PC-3 (cell line): ENCODE measurements around the gene UGT2B11. TPM values are rescaled to one million over a fixed set of nuclear protein-coding genes. Genes with fewer than 3 reads are reported as not detected.
A peak's percentile ranks its signal among the peaks of the same experiment; 100 is the strongest.
"Not testable (repeated sequence)": the region's sequence is repeated elsewhere in the genome, so short reads cannot be mapped to it uniquely, and the experiment has no call there.

Experiments used
- ATAC-seq: fragments of 200-7000 bp; cut with Tn5 transposase; 2 replicates; pipeline ENCODE4 v1.9.1; 2020; ENCODE audit warnings: mild to moderate bottlenecking, moderate library complexity
- BruUV-seq: library from RNA; stranded (reverse); fragments of 400-500 nt; replicated peaks from 2 replicates; lab custom pipeline; 2021; lab: Mats Ljungman, UMichigan
- CTCF ChIA-PET: fragments of 300-600 bp; sonication (Branson Sonifier 250); formaldehyde crosslinking; loops from one replicate; lab custom pipeline; 2022; ENCODE audit warnings: antibody characterized with exemption; lab: Charles Lee
- POLR2A ChIA-PET: fragments of 300-600 bp; sonication (Branson Sonifier 250); formaldehyde crosslinking; loops from one replicate; lab custom pipeline; 2022; ENCODE audit warnings: antibody characterized with exemption; ENCODE audit not compliant: unreplicated experiment; lab: Charles Lee
- DNase-seq: peaks from one replicate; pipeline ENCODE4 v3.0.0-alpha.2; 2015
- H2AFZ ChIP-seq: fragments of 300-600 bp; sonication (generic); 2 replicates; pipeline ENCODE4 v1.6.0; 2016; ENCODE audit warnings: antibody characterized with exemption, low read length
- H3F3A ChIP-seq: fragments of 300-600 bp; sonication (generic); one replicate; pipeline ENCODE4 v1.6.0; 2017; ENCODE audit warnings: antibody characterized with exemption, low read length, control low read depth, mild to moderate bottlenecking; ENCODE audit not compliant: unreplicated experiment
- H3K27ac ChIP-seq: fragments of 300-600 bp; sonication (generic); 2 replicates; pipeline ENCODE4 v1.5.1; 2016; ENCODE audit warnings: mild to moderate bottlenecking, low read length
- H3K27me3 ChIP-seq: fragments of 300-600 bp; sonication (generic); 2 replicates; pipeline ENCODE4 v1.6.1; 2016; ENCODE audit warnings: low read length, mixed read lengths
- H3K36me3 ChIP-seq: fragments of 300-600 bp; sonication (generic); 2 replicates; pipeline ENCODE4 v1.6.1; 2016; ENCODE audit warnings: low read depth, mixed run types, low read length, mixed read lengths
- H3K4me1 ChIP-seq: fragments of 300-600 bp; sonication (generic); 2 replicates; pipeline ENCODE4 v1.5.1; 2016; ENCODE audit warnings: low read length; ENCODE audit not compliant: insufficient read depth
- H3K4me2 ChIP-seq: fragments of 300-600 bp; sonication (generic); 2 replicates; pipeline ENCODE4 v1.6.0; 2016; ENCODE audit warnings: low read length
- H3K4me3 ChIP-seq: fragments of 300-600 bp; sonication (generic); 2 replicates; pipeline ENCODE4 v1.5.1; 2016; ENCODE audit warnings: mild to moderate bottlenecking, low read length, mixed read lengths
- H3K79me2 ChIP-seq: fragments of 300-600 bp; sonication (generic); 2 replicates; pipeline ENCODE4 v1.6.1; 2017; ENCODE audit warnings: low read length, mixed read lengths
- H3K9ac ChIP-seq: fragments of 300-600 bp; sonication (generic); 2 replicates; pipeline ENCODE4 v1.6.0; 2016; ENCODE audit warnings: mild to moderate bottlenecking, low read length
- H3K9me2 ChIP-seq: fragments of 300-600 bp; sonication (generic); replicated peaks from 2 replicates; pipeline ENCODE4 v1.6.1; 2016; ENCODE audit warnings: mixed run types, low read length, mixed read lengths
- H3K9me3 ChIP-seq: fragments of 300-600 bp; sonication (generic); 2 replicates; pipeline ENCODE4 v1.6.1; 2016; ENCODE audit warnings: low read length, mixed read lengths
- H4K20me1 ChIP-seq: fragments of 300-600 bp; sonication (generic); 2 replicates; pipeline ENCODE4 v1.6.1; 2016; ENCODE audit warnings: low read length, mixed read lengths
- CTCF ChIP-seq: fragments of 300-600 bp; sonication (generic); conservative IDR thresholded peaks from 2 replicates; pipeline ENCODE4 v1.5.1; 2017; ENCODE audit warnings: antibody characterized with exemption, low read depth, mild to moderate bottlenecking, low read length
- intact Hi-C: fragments of 100-400 bp; cut with micrococcal nuclease; formaldehyde crosslinking; loops from 2 replicates; pipeline ENCODE4 v1.9.0; 2023
- total RNA-seq: library from RNA; depleted of rRNA; stranded (reverse); fragments of >200 nt; gene quantifications from 2 replicates; pipeline ENCODE4 v1.2.3, GENCODE V29; 2014

Gene UGT2B11
- total RNA-seq, 1 experiment from 2014 or later, result not detected

GRCh38 chr4:69179817-69180216 lies 34.7 kb downstream of the UGT2B11 start:
- DNase-seq, result not testable (repeated sequence)

GRCh38 chr4:69178751-69179205 lies 35.8 kb downstream of the UGT2B11 start:
- H3K79me2 ChIP-seq, H3K9me2 ChIP-seq, H3F3A ChIP-seq, ATAC-seq, H2AFZ ChIP-seq, H3K27me3 ChIP-seq, H3K9me3 ChIP-seq, POLR2A ChIA-PET, BruUV-seq, H4K20me1 ChIP-seq, H3K36me3 ChIP-seq, DNase-seq, H3K27ac ChIP-seq, H3K4me3 ChIP-seq, H3K4me2 ChIP-seq, H3K4me1 ChIP-seq, CTCF ChIA-PET, H3K9ac ChIP-seq: not testable (repeated sequence)
- intact Hi-C loops, result loop anchor here (10.0 kb wide), 2 partner anchors 274 to 904 kb away; no protein-coding TSS in a partner anchor

More at GRCh38 chr4:69179817-69180216, 34.7 kb downstream of the UGT2B11 start:
- H3K4me3 ChIP-seq, H4K20me1 ChIP-seq, H2AFZ ChIP-seq, BruUV-seq, H3K4me2 ChIP-seq, POLR2A ChIA-PET, H3K36me3 ChIP-seq, H3K79me2 ChIP-seq, H3K9ac ChIP-seq, H3K9me2 ChIP-seq, H3K4me1 ChIP-seq, H3K27me3 ChIP-seq, H3K27ac ChIP-seq, H3F3A ChIP-seq, H3K9me3 ChIP-seq, ATAC-seq: not testable (repeated sequence)
- intact Hi-C loops, result loop anchor here (10.0 kb wide), 2 partner anchors 275 to 905 kb away; no protein-coding TSS in a partner anchor
- CTCF ChIA-PET, result interaction anchor here (0.7 kb wide), 1 partner anchor 436 kb away, joined by 3 read pairs; no protein-coding TSS in a partner anchor

GRCh38 chr4:69170233-69171134 lies 44.1 kb downstream of the UGT2B11 start:
- CTCF ChIA-PET, result interaction anchor here (0.6 to 0.7 kb wide), 4 partner anchors 110 to 654 kb away, joined by 3 to 4 read pairs (median 3); no protein-coding TSS in a partner anchor
- H3K27me3 ChIP-seq, H2AFZ ChIP-seq, H3K4me1 ChIP-seq, H3K9ac ChIP-seq, H3K4me3 ChIP-seq, H3F3A ChIP-seq, H3K9me2 ChIP-seq, POLR2A ChIA-PET, H4K20me1 ChIP-seq, H3K36me3 ChIP-seq, BruUV-seq, H3K79me2 ChIP-seq, H3K4me2 ChIP-seq, H3K27ac ChIP-seq, H3K9me3 ChIP-seq: not testable (repeated sequence)
- peak; percentile 77 for DNase-seq
- intact Hi-C loops, result loop anchor here (1.0 to 10.0 kb wide), 6 partner anchors 266 to 896 kb away; no protein-coding TSS in a partner anchor
- ATAC-seq, result peak; percentile 59
- peak; percentile 68 for TF ChIP-seq CTCF

GRCh38 chr4:69169171-69169570 lies 45.4 kb downstream of the UGT2B11 start:
- ATAC-seq, CTCF ChIA-PET, H3K9me3 ChIP-seq, H3F3A ChIP-seq, H4K20me1 ChIP-seq, H3K4me2 ChIP-seq, H3K9ac ChIP-seq, H3K4me3 ChIP-seq, H3K27ac ChIP-seq, H3K36me3 ChIP-seq, H3K4me1 ChIP-seq, H3K79me2 ChIP-seq, BruUV-seq, H3K9me2 ChIP-seq, H3K27me3 ChIP-seq, H2AFZ ChIP-seq, DNase-seq, POLR2A ChIA-PET: not testable (repeated sequence)
- intact Hi-C loops, result loop anchor here (5.0 to 10.0 kb wide), 2 partner anchors 72 to 124 kb away; partner anchors contain the start of gene UGT2B7
